Skeletal muscle tissue (tissue), 4 donors: ENCODE results near the gene CPZ. TPM values are rescaled to one million over a fixed set of nuclear protein-coding genes. Genes with fewer than 3 reads are reported as not detected.
"Not testable (repeated sequence)": the region's sequence is repeated elsewhere in the genome, so short reads cannot be mapped to it uniquely, and the experiment has no call there.

Source experiments
- H3K27ac ChIP-seq: one replicate; pipeline ENCODE4 v1.7.0; 2013; ENCODE audit warnings: mild to moderate bottlenecking, low read depth, low read length, inconsistent platforms
- H3K27me3 ChIP-seq, 3 donors: one replicate each; pipeline ENCODE4 v1.7.0; 2013; ENCODE audit warnings: low read length in 3 of 3; ENCODE audit not compliant: control insufficient read depth in 3 of 3, insufficient read depth in 3 of 3
- H3K36me3 ChIP-seq, 3 donors: one replicate each; pipeline ENCODE4 v1.7.0; 2013; ENCODE audit warnings: low read length in 3 of 3; ENCODE audit not compliant: control insufficient read depth in 3 of 3, insufficient read depth in 3 of 3
- H3K4me1 ChIP-seq, 3 donors: one replicate each; pipeline ENCODE4 v1.7.0; 2013; ENCODE audit warnings: low read length in 3 of 3, mild to moderate bottlenecking in 3 of 3; ENCODE audit not compliant: control insufficient read depth in 3 of 3, insufficient read depth in 3 of 3
- H3K4me3 ChIP-seq, 3 donors: one replicate each; pipeline ENCODE4 v1.7.0; 2013; ENCODE audit warnings: low read length in 3 of 3
- H3K9ac ChIP-seq, 3 donors: one replicate each; pipeline ENCODE4 v1.7.0; 2013; ENCODE audit warnings: low read length in 3 of 3, mild to moderate bottlenecking in 3 of 3, moderate library complexity in 2 of 3, low read depth in 1 of 3
- H3K9me3 ChIP-seq, 3 donors: one replicate each; pipeline ENCODE4 v1.7.0; 2013; ENCODE audit warnings: low read length in 3 of 3; ENCODE audit not compliant: control insufficient read depth in 3 of 3
- total RNA-seq: library from RNA; depleted of rRNA; stranded (reverse); fragments of >200 nt; gene quantifications from one replicate; pipeline ENCODE4 v1.2.3, GENCODE V29; 2014
- donor health status: Osteomylitis.

The CPZ gene
- total RNA-seq, 1 donor from 2014 or later, result 11.5 TPM

GRCh38 chr4:8648816-8649630 is 56.5 kb downstream of the CPZ start:
- Histone ChIP-seq H3K9me3 (no peaks in the 10 kb centered on the region), H3K27me3 (peaks cover 17 to 44% (median 27%) of the 10 kb centered on the region in 3 donors), H3K4me3 (no peak overlapping the region), H3K36me3 (no peaks in the 10 kb centered on the region), H3K9ac (no peak overlapping the region), H3K27ac (no peak overlapping the region), H3K4me1 (no peaks in the 10 kb centered on the region)

DNA sequence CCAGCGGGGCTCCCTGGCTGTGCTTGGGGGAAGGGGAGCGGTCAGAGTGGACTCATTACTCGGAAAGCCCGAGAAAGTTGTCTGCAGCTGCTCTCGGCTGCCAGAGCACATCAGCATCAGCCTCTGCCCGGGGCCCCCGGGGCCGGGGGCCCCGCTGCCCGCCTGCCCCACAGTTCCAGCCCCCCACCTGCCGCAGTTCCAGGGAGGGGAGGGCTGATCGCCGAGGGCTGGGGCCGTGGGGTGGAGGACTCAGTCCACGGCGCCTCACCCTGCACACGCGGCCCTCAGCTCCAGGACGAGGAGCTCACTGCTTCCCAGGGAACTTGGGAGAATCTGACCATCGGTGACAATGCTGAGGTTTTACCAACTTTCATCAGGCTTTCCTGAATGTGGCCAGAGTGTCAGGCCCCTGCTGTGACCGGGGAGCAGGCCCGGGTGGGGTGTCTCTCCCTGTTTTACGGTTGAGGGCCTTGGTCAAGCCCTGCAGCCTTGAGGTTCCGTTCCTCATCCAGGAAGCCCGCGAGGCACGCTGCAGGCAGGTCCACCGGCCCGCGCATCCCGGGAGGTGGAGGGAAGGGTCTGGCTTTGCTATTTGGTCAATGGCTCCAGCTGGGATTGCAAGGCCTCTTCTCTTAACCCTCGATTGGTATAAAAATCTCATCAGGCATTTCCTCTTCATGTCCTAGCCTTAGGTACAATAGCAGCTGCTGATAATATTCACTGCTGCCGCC is 57.2 kb downstream of the CPZ start:
- no peaks in the 10 kb centered on the region for H3K4me1 ChIP-seq
- peaks cover 17 to 43% (median 27%) of the 10 kb centered on the region in 3 donors for H3K27me3 ChIP-seq
- no peaks in the 10 kb centered on the region for H3K36me3 ChIP-seq
- no peak overlapping the region for H3K27ac ChIP-seq
- no peak overlapping the region for H3K9ac ChIP-seq
- no peak overlapping the region for H3K4me3 ChIP-seq
- H3K9me3 ChIP-seq, result no peaks in the 10 kb centered on the region

GRCh38 chr4:8651661-8652180 is 59.2 kb downstream of the CPZ start:
- no peak overlapping the region for H3K27ac ChIP-seq
- H3K4me3 ChIP-seq, result no peak overlapping the region
- peaks cover 14 to 40% (median 19%) of the 10 kb centered on the region in 3 donors for H3K27me3 ChIP-seq
- H3K9me3 ChIP-seq, result no peaks in the 10 kb centered on the region
- H3K9ac ChIP-seq, result no peak overlapping the region
- H3K4me1 ChIP-seq, result no peaks in the 10 kb centered on the region
- H3K36me3 ChIP-seq, result no peaks in the 10 kb centered on the region

GRCh38 chr4:8652181-8653078 is 59.9 kb downstream of the CPZ start:
- no peaks in the 10 kb centered on the region for H3K9me3 ChIP-seq
- H3K9ac ChIP-seq, result no peak overlapping the region
- H3K27ac ChIP-seq, result no peak overlapping the region
- no peak overlapping the region for H3K4me3 ChIP-seq
- H3K27me3 ChIP-seq, result peaks cover 14 to 41% (median 19%) of the 10 kb centered on the region in 3 donors
- no peaks in the 10 kb centered on the region for H3K36me3 ChIP-seq
- no peaks in the 10 kb centered on the region for H3K4me1 ChIP-seq

GRCh38 chr4:8653326-8654000 is 60.9 kb downstream of the CPZ start:
- Histone ChIP-seq H3K36me3 (no peaks in the 10 kb centered on the region), H3K4me3 (no peak overlapping the region), H3K27ac (no peak overlapping the region), H3K9me3 (no peaks in the 10 kb centered on the region), H3K27me3 (peaks cover 14 to 36% (median 15%) of the 10 kb centered on the region in 3 donors), H3K4me1 (no peaks in the 10 kb centered on the region), H3K9ac (no peak overlapping the region)

DNA sequence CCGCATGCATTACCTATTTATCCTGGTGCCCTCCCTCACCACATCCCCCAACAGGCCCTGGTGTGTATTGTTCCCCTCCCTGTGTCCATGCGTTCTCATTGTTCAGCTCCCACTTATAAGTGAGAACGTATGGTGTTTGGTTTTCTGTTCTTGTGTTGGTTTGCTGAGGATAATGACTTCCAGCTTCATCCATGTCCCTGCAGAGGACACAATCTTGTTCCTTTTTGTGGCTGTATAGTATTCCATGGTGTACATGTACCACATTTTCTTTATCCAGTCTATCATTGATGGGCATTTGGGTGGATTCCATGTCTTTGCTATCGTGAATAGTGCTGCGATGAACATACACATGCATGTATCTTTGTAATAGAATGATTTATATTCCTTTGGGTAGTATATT is 61.6 kb downstream of the CPZ start:
- not testable (repeated sequence) for H3K9me3 ChIP-seq

DNA sequence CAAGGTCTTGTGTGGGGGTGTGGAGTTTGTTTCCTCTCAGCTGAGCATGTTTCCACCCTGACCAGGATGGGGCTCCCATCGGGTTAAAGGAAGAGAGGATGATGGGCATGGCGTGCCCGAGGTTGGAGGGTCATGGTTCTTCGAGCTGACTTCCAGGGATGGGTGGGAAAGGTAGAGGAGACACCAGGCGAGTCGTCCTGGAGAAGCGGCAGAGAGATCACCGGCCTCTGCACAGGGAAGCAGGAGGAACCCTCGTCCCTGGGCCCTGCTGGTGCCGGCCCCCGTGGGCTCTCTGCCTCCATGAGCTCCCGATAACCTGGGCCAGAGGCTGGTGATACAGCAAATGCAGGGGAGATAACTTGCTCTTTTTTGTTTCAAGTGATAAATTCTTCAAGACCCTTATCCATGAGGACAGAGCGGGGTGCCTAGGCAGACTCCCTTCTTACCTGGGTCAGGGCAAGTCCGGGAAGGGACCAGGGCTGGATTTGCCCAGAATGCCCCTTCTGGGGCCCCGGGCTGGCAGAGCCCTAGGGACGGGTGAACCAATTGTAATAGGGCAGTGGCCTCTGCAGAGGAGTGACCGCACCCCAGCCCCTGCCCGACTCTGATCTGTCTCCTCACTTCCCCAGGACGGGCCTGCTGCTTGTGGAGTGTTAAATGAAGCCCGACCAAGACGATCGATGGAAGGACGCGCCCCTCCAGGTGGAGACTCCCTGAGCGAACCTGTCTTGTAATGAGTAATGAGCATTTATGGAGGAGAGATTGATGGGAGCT is 63.0 kb downstream of the CPZ start:
- H3K36me3 ChIP-seq, result no peaks in the 10 kb centered on the region
- H3K4me1 ChIP-seq, result no peaks in the 10 kb centered on the region
- no peaks in the 10 kb centered on the region for H3K9me3 ChIP-seq
- no peak overlapping the region for H3K9ac ChIP-seq
- H3K27me3 ChIP-seq, result peaks cover 2 to 22% (median 5%) of the 10 kb centered on the region in 3 donors
- no peak overlapping the region for H3K27ac ChIP-seq
- H3K4me3 ChIP-seq, result no peak overlapping the region

More for the DNA sequence above, 61.6 kb downstream of the CPZ start:
- not testable (repeated sequence) for H3K9ac ChIP-seq, H3K4me3 ChIP-seq, H3K27ac ChIP-seq, H3K36me3 ChIP-seq, H3K4me1 ChIP-seq
- peaks cover 9 to 29% (median 9%) of the 10 kb centered on the region in 3 donors for H3K27me3 ChIP-seq

- Histone ChIP-seq H3K4me1 (no peaks in the 10 kb centered on the region), H3K9ac (no peak overlapping the region), H3K9me3 (no peaks in the 10 kb centered on the region), H3K4me3 (no peak overlapping the region), H3K27ac (no peak overlapping the region), H3K27me3 (peaks cover 0 to 20% (median 3%) of the 10 kb centered on the region in 3 donors), H3K36me3 (no peaks in the 10 kb centered on the region)
Measured at GRCh38 chr4:8656185-8656517, 63.6 kb downstream of the CPZ start.
